Stimulated activated naive CD8-positive, alpha-beta T cell treated with anti-CD3 and anti-CD28 coated beads, Interleukin-15, Interleukin-2, amounts not matched to agents 100 U/mL and 50 U/mL, for 24 hours (primary cell): ENCODE results near the gene KCNT2.
"Not testable (repeated sequence)": the region's sequence is repeated elsewhere in the genome, so short reads cannot be mapped to it uniquely, and the experiment has no call there.

Experiments used
- ATAC-seq: fragments of 150-1000 bp; cut with Tn5 transposase; one replicate; pipeline ENCODE4 v1.10.0; 2021
- DNase-seq: peaks from one replicate; pipeline ENCODE4 v3.0.0; 2021

Gene KCNT2

DNA sequence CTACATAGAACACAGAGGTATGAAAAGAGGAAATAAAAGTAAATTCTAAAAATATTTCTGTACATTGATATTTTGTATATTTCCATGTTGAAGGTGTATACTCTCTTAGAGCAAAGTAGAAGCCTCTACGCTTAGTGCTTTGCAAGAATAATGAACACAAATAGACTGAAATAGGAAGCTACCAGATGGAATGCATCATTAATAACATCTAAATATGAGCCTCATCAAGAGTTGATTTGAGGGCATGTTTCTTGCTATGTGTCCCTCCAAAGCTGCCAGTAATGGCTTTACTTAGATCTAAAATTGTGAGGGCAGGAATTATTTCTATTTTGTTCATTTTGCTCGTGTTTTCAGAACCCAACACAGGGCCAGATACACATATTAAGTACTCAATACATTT lies 94.4 kb downstream of the KCNT2 start:
- DNase-seq (no peak), ATAC-seq (no peak)

DNA sequence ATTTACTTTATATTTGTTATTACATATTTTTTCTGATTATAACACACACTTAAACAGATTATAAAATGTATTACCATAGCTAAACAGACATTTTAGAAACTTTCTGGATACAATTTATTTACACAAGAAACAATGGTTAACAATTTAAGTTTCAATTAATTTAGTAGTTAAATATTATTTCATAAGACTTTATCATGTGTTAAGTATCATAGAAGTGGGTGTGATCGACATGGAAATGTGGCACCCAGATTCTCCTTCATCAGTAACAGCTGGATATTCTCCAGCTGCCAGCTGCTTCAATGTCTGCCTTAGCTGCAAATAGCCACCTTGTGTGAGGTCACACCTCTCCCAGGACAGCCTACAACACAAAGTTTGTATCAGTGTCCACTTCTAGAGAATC lies 97.8 kb downstream of the KCNT2 start:
- ATAC-seq (no peak), DNase-seq (no peak)

DNA sequence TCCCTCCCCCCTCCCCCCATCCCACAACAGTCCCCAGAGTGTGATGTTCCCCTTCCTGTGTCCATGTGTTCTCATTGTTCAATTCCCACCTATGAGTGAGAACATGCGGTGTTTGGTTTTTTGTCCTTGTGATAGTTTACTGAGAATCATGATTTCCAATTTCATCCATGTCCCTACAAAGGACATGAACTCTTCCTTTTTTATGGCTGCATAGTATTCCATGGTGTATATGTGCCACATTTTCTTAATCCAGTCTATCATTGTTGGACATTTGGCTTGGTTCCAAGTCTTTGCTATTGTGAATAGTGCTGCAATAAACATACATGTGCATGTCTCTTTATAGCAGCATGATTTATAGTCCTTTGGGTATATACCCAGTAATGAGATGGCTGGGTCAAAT lies 104.0 kb downstream of the KCNT2 start:
- not testable (repeated sequence) for DNase-seq, ATAC-seq

DNA sequence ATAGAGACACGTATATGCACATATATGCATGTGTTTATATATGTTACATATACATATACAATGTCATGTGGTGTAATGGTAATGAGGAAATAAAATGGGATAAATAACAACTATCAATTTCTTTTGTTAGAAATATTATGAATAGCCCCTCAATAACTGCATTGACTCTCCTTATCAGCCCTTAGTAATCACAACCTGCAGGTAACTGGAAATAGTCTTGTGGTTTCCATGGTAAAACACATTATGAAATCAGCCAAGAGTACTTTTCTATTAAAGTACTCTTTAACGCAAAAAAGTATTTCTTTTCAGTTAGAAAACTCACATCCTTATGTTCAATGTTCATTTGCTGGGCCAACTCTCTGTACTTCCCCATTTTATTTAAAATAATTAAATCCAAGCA lies 105.8 kb downstream of the KCNT2 start:
- ATAC-seq (no peak), DNase-seq (no peak)

DNA sequence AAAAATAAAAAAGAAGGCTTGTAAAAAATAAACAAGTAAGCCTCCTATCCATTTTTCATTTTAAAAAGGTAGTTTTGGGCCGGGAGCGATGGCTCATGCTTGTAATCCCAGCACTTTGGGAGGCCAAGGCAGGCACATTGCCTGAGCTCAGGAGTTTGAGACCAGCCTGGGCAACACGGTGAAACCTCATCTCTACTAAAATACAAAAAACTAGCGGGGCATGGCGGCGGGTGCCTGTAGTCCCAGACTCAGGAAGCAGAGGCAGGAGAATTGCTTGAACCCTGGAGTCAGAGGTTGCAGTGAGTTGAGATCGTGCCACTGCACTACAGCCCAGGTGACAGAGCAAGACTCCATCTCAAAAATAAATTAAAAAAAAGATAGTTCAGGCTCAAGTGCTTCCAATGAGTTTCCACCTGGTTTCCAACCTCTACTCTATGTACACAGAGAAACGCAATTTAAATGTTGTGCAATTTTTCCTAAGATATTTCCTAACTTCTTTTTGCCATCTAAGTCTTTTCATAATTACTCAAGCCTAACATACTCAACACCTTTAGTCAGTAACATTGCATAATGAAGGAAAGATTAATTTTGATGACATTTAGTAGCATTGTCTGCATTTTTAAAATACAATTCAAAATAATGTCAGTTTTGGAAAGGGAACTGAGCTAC lies 106.3 kb downstream of the KCNT2 start:
- no peak for DNase-seq
- no peak for ATAC-seq

DNA sequence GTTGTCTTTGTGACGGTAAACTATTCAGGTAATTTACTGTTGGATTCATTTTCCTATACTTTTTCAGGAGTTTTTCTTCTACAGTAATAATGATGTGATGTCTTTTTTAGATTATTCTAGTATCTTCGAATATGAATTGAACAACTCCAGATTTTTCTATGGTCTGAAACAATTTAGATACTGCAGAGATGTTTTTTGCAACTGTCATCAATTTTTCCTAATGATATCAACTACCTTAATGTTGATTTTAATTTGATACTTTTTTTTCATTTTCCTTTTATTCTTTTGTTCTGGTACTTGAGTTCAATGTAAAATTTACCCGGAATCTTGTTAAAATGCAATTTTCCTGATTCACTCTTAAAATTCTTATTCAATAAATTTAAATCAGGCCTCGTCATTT lies 110.4 kb downstream of the KCNT2 start:
- DNase-seq (no peak), ATAC-seq (no peak)

DNA sequence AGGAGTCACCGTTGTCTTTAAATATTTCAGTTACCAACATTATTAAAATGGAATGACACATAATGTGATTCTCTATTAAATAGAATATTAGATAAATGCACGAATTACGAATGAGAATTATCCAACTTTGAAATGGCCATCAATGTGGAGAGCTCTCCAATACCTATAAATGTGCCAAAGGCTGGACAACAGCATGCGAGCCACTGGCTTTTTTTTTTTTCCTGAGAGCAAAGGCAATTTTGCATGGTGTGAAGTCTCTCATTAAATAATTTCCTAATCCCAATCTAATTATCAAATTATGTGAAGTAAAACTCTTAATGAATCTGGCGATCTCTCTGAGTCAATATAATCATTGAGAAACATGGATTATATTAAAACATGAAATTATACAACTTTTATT lies 113.5 kb downstream of the KCNT2 start:
- ATAC-seq (no peak), DNase-seq (no peak)

DNA sequence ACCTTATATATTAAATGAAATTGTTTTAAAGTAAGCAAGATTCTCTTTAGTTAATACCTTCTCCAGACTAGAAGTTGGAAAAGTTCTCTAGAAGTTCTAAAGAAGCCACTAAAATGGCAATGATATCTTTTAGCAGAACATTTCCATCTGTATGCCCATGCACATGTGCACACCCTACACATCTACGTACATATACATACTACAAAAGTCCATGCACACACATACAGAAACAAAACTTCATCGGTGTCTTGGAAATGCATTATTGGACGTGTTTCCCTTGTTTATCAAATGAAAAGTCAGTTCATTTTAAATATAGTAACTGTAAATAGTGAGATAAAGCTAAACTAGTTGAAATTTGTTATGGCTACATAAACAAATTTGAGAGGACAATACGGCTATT lies 114.4 kb downstream of the KCNT2 start:
- DNase-seq (no peak), ATAC-seq (no peak)

DNA sequence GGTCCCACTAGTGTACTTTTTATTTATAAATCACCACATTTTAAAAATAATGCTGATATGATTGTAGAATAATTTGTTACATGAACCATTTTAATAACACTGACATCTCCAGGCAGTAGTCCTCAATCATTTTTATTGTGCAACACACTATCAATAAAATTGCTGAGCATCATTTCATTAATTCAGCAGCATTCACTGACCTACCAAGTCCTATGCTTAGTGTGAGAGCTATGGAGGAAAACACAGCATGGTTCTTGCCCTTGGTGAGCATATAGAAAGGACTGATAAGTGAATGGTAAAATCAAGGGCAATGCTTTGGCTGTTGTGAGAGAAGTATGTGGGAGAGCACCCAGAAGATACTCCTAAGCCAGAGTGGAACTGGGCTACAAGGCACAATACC lies 119.7 kb downstream of the KCNT2 start:
- no peak for ATAC-seq
- no peak for DNase-seq

DNA sequence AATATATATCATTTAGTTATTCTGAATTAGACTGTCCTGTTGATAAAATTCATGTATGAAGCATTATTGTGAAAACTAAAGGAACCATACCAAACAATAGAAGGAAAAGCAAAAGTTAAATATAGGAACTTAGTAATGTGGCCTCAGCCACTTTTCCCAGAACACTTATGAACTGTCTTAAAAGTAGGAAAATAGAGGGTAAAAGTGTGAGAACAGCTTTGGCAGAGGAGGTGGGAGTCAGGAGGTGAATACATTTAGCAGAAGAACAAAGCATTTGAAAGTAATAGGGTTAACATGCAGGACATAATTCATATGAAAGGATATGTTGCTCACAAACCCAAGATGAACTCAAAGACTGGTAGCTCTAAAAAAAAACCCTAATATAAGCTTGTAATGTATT lies 121.9 kb downstream of the KCNT2 start:
- ATAC-seq (no peak), DNase-seq (no peak)

DNA sequence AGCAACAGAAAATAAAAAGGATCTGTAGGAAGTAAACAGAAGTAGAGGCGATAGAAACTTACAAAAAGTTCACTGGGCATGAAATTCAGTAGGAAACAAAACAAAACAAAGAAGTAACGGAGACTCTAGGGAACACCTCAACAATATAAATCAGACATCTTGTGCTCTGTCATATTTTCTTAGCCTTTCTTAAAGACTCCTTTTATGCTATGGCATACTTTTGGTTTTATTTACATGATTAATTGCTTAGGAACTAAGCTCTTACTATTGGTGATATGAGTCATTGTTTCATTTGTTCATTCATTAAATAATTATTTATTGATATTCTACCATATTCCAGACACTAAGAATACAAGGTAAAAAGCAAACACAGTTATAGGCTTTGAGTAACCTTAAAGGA lies 126.6 kb downstream of the KCNT2 start:
- no peak for ATAC-seq

DNA sequence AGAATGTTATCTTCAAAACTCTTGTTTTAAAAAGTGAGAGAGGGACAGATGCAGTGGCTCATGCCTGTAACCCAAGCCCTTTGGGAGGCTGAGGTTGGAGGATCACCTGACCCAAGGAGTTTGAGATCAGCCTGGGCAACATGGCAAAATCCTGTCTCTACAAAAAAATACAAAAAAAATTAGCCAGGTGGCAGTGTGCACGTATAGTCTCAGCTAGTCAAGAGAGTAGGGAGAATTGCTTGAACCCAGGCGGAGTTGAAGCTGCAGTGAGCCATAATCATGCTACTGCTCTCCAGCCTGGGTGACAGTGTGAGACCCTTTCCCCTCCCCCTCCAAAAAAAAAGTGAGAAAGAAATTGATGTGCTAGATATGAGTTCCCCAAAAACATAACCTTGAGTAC lies 131.0 kb downstream of the KCNT2 start:
- ATAC-seq: no peak
- DNase-seq: no peak

More for the DNA sequence above, 126.6 kb downstream of the KCNT2 start:
- DNase-seq: no peak

DNA sequence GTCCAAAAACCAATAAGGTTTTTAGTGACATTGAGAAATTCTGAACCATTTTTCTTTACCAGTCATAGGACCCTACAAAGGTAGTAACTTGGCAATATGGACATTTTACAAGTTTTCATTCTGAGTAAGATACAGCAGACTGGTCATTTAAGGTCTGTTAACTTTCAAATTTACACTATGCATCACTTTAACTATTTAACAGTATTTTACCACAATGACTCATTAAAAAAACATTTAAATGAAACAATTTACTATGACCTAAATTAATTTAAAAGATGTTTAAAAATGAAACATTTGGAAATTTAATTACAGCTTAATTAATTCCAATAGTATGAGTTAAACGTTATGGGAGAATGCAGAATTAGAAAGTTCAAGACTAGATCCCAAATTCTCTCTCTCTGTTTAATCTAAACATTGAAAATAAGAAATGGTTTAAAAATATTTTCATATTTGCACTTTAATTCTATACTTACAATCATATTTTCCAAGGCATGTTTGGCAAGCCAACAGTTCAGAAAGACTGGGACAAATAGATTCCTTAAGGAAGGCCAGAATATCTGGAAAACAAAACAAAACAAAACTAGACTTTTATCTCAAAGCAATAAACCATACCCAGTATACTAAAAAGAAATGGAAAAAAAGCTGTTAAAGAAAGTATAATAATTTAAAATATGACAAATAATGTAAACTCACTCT lies 140.9 kb downstream of the KCNT2 start:
- ATAC-seq (no peak), DNase-seq (no peak)

DNA sequence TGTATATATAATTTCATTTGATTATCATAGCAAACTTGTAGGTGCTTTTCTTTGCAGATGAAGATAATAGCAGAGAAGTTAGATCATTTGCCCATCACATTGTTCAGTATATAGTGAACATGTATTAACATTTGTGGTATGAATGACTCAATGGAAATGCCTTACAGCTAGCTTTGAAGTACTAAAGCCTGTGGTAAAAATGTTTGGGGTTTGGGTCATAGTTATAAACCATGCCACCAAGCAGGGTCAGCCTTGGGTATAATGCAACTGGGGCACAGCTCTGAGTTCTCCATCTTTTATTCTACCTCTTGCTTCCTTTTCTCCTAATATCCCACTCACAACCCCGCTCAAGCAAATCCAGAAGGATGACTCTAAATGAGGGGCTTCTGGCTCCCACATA lies 141.6 kb downstream of the KCNT2 start:
- no peak for DNase-seq
- ATAC-seq: no peak

DNA sequence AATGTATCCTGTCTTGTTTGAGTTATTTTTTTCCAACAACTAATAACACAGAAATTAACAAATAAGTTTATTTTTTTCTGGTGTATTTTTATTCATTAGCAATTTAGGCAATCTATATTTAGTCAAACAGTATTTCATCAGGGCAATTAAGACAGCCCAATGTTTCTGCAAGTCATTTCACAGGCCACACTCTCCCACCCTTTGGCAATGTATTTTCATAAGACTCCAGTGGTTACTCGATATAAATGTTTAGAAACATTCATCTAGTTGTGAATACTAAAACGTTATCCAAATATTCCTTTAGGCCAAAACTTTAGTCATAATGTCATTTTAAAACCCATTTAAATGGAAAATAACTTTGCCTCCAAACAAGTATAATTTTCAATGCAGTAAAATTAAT lies 142.1 kb downstream of the KCNT2 start:
- no peak for ATAC-seq
- no peak for DNase-seq

DNA sequence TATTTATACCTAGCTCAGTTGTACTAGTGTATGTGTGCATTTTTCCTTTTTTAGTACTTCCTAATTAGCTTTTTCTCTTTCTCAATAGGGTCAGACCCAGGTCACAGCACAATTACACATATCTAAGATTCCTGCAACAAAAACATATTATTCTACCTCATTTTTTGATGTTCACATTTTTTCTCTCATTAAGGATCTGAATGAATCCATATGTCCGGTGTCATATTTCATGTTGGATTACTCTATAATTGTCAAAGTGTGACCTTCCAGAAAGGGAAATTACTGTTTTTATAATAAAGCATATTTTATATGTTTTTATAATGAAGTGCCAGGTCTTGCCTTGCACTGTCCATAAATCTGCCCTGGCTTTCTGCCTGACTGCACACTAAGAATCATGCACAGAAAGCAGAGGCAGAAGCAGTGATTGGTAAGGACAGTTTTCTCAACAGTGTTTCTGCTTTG lies 143.7 kb downstream of the KCNT2 start:
- ATAC-seq: no peak
- no peak for DNase-seq

DNA sequence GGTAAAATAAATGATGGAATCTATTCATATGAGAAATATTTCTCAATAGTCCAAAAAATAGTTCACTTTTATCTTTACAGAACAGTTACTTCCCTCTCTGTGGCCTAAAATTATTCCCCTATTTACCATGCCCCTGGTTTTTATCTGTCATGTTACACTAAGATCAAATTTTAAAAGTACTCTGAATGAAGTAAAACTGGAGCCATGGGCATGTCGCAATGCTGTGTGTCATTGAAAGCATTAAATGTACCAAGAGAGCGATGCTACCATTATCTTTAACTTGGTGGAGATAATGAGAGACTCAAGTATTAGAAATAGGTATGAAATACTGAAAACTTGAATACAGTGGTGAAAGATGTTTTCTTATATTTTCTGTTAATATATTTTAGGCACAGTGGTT lies 146.2 kb downstream of the KCNT2 start:
- DNase-seq: no peak
- ATAC-seq: no peak

DNA sequence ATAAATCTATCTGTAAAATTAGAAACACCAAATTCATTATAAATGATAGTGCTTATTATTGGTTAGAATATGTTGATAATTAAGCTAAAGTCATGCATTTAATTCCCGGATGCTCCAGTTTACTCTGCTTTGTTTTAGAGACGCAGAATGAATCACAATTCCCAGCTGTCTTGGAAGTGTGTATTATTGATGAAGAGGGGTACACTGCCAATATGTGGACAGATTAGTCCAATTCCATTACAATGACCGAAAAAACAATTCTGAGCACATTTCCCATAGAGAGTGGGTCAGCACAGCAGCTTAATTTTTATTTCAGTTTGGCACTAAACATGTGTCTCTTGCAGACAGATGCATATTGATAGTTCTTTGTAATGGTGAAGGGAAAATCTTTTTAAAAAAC lies 146.7 kb downstream of the KCNT2 start:
- ATAC-seq (no peak), DNase-seq (no peak)

DNA sequence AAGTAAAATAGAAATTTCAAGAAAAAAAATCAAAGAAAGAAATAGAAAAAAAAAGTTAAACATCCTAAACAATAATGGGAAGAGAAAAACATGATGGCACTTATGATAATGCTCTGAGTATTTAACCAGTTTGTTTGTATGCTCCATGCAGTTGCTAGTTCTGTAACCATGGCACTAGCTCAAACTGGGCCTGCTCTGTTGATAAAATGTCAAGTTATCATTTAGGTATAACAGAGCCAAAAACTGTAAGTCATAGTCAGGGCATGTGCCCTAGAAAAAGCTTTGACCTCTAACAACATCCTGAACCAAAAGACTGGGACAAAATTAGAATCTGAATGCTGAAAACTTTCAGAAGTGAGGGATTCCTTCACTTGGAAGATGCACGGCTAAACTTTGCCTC lies 148.9 kb downstream of the KCNT2 start:
- no peak for ATAC-seq
- DNase-seq: no peak

DNA sequence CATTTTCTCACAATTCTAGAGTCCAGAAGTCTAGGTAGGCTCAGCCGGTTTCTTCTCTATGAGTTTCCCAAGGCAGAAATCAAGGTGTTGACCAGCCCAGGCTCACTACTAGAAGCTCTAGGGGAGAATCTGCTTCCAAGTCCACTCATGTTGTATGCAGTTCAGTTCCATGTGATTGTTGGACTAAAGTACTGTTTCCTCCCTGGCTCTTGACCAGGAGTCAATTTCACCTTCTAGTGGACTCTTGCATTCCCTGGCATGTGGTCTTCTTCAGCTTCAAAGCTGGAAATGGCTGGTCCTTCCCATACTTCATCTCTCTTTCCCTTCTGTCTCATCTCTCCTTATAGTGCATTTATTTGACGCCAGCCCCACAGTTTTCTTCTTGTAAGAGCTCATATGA lies 153.4 kb downstream of the KCNT2 start:
- DNase-seq (no peak), ATAC-seq (no peak)

DNA sequence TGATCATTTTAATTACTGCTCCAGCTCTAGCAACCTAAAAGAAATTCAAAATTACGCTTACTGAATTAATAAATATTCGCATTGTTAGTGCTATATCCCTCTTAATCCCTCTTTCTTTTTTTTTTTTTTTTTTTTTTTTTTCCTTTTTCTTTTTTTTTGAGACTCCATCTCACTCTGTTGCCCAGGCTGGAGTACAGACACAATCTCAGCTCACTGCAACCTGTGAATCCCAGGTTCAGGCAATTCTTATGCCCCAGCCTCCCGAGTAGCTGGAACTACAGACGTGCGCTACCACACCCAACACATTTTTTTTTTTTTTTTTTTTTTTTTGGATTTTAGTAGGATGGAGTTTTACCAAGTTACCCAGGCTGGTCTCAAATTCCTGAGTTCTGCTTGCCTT lies 157.1 kb downstream of the KCNT2 start:
- DNase-seq (no peak), ATAC-seq (no peak)

DNA sequence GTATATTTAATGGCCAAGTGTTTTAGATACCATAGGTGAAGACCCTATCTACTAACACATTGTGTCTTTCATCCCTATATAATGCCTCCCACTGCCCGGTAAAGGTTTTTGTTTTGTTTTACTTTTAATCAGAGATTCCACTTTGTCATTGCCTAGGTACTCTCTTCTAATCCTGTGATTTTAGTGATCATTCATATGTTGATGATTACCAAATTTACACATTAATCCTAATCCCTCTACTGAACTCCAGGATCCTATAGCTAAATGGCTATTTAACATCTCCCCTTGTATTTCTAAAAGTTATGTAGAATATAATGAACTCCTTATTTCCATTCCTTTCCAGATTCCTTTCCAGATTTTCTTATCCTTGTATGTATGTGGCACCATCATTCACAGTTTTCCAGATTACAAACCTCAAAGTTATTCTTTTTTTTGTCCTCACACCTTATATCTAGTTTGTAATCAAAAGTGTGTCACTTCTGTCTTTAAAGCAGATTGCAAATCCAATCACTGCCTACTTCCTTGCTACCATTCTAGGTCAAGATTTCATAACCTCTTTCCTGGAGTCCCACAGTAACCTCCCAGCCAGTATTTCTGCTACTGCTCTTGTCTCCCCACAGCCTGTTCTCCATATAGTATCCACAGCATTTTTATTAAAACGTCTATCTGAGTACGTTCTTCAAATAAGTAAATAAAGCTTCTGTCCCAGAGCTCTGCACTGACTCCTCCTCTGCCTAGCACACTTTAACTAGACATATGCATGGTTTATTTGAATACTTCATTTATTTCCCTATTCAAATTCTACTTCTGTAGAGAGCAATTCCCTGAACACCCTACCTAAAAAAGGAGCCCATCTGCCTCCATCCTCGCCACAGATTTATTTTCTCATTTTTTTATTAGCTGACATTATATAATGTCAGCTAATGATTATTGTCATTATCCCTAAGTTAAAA lies 157.8 kb downstream of the KCNT2 start:
- ATAC-seq (no peak), DNase-seq (no peak)

DNA sequence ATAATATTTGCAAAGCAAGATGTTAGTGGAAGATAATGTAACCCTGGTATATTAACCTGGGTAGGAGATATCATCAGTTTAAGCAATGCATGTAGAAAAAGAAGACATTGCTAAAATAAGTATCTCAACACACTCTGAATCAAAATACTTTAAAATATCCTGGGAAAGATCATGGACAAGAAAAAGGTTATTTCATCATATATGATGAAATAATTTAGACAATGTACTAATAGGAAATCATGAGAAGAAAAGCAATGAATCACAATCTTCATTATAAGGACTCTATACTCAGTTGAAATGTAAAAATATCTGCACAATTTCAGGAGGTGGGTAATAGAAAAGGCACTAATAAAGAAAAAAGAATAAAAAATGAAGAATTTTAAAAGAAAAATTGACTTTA lies 158.8 kb downstream of the KCNT2 start:
- DNase-seq: no peak
- ATAC-seq: no peak
